GM12878 (cell line): ENCODE measurements around the gene TEF. TPM values are rescaled to one million over a fixed set of nuclear protein-coding genes. Genes with fewer than 3 reads are reported as not detected.

ENCODE experiments used
- ATAC-seq: fragments of 200-7000 bp; cut with Tn5 transposase; 3 replicates; pipeline ENCODE4 v1.9.1; 2020; ENCODE audit warnings: mild to moderate bottlenecking, moderate library complexity
- BruUV-seq: library from RNA; stranded (reverse); fragments of 400-500 nt; replicated peaks from 2 replicates; lab custom pipeline; 2021; lab: Mats Ljungman, UMichigan
- CTCF ChIA-PET: fragments of 300-600 bp; sonication (Branson Sonifier 250); formaldehyde crosslinking; extraction: SDS; loops from one replicate; lab custom pipeline; 2021; ENCODE audit warnings: inconsistent platforms; lab: Yijun Ruan, JAX
- POLR2A ChIA-PET: fragments of 350-600 bp; formaldehyde crosslinking; extraction: SDS; loops from one replicate; lab custom pipeline; 2021; ENCODE audit warnings: inconsistent platforms; lab: Charles Lee
- RAD21 ChIA-PET: fragments of 300-600 bp; sonication (Branson Sonifier 250); formaldehyde crosslinking; loops from one replicate; lab custom pipeline; 2023; ENCODE audit warnings: antibody characterized with exemption; ENCODE audit not compliant: unreplicated experiment; lab: Charles Lee
- SMC1A ChIA-PET: fragments of 300-600 bp; sonication (Branson Sonifier 250); formaldehyde crosslinking; loops from one replicate; lab custom pipeline; 2023; ENCODE audit not compliant: unreplicated experiment, uncharacterized antibody; lab: Charles Lee
- DNase-seq: peaks from one replicate; pipeline ENCODE4 v3.0.0-alpha.2; 2011; ENCODE audit warnings: low read depth, low spot score
- FAIRE-seq: peaks from 3 replicates; lab custom pipeline; 2011; peaks lifted over from hg19 to GRCh38; lab: Jason Lieb, UNC
- H2AFZ ChIP-seq: 2 replicates; pipeline ENCODE4 v1.6.0; 2011; ENCODE audit warnings: low read depth, low read length, control low read depth; ENCODE audit not compliant: control insufficient read depth
- H3K27ac ChIP-seq: 2 replicates; pipeline ENCODE4 v1.5.1; 2011; ENCODE audit warnings: control low read depth; ENCODE audit not compliant: control insufficient read depth, insufficient read depth
- H3K27me3 ChIP-seq, 2 experiments: replicated peaks in 1 of 2; 2 replicates each; pipeline versions ENCODE4 v1.6.0 to v1.6.1; 2011; ENCODE audit warnings: low read length in 1 of 2; ENCODE audit not compliant: control insufficient read depth in 2 of 2, insufficient read depth in 2 of 2
- H3K36me3 ChIP-seq, 2 experiments: 2 replicates each; pipeline ENCODE4 v1.5.1; 2011; ENCODE audit warnings: low read length in 1 of 2; ENCODE audit not compliant: control insufficient read depth in 2 of 2, insufficient read depth in 2 of 2
- H3K4me1 ChIP-seq: 2 replicates; pipeline ENCODE4 v1.6.1; 2011; ENCODE audit warnings: mild to moderate bottlenecking, low read length, moderate library complexity, mixed read lengths; ENCODE audit not compliant: control insufficient read depth, insufficient read depth
- H3K4me2 ChIP-seq: 2 replicates; pipeline ENCODE4 v1.6.0; 2011; ENCODE audit warnings: control low read depth; ENCODE audit not compliant: control insufficient read depth, insufficient read depth
- H3K4me3 ChIP-seq: fragments of 200-600 bp; sonication (generic); 2 replicates; pipeline ENCODE4 v1.5.1; 2016
- H3K79me2 ChIP-seq: 2 replicates; pipeline ENCODE4 v1.6.0; 2011; ENCODE audit warnings: low read length; ENCODE audit not compliant: control insufficient read depth, insufficient read depth
- H3K9ac ChIP-seq: 2 replicates; pipeline ENCODE4 v1.8.0; 2011; ENCODE audit warnings: low read length, control low read depth, mixed read lengths; ENCODE audit not compliant: control insufficient read depth, insufficient read depth
- H3K9me3 ChIP-seq: replicated peaks from 3 replicates; pipeline ENCODE4 v1.5.1; 2011; ENCODE audit warnings: mild to moderate bottlenecking, low read length; ENCODE audit not compliant: control insufficient read depth, insufficient read depth
- H4K20me1 ChIP-seq: 2 replicates; pipeline ENCODE4 v1.6.0; 2011; ENCODE audit not compliant: control insufficient read depth, insufficient read depth
- FOS ChIP-seq: IDR thresholded peaks from 3 replicates; pipeline ENCODE4 v1.6.1; 2011; ENCODE audit warnings: borderline replicate concordance; ENCODE audit not compliant: insufficient read length; ENCODE audit errors: extremely low read depth
- HDAC6 ChIP-seq: fragments of 200-600 bp; sonication (generic); IDR thresholded peaks from one replicate; pipeline ENCODE4 v1.8.0; 2017; ENCODE audit warnings: antibody characterized with exemption; ENCODE audit not compliant: unreplicated experiment
- IKZF1 ChIP-seq: fragments of 450-650 bp; conservative IDR thresholded peaks from 2 replicates; pipeline ENCODE4 v1.6.1; 2017; ENCODE audit warnings: antibody characterized with exemption, mild to moderate bottlenecking
- NFXL1 ChIP-seq: fragments of 450-650 bp; IDR thresholded peaks from 2 replicates; pipeline ENCODE4 v1.6.1; 2017; ENCODE audit warnings: antibody characterized with exemption, mild to moderate bottlenecking, borderline replicate concordance
- NFYB ChIP-seq: IDR thresholded peaks from 2 replicates; pipeline ENCODE4 v1.6.1; 2011; ENCODE audit warnings: low read depth, mild to moderate bottlenecking, low read length, improper control_type of control experiment, moderate library complexity; ENCODE audit not compliant: insufficient read depth
- POLR2AphosphoS5 ChIP-seq: IDR thresholded peaks from 2 replicates; pipeline ENCODE4 v1.6.1; 2011; ENCODE audit warnings: mild to moderate bottlenecking, low read length, inconsistent platforms
- YY1 ChIP-seq: IDR thresholded peaks from 2 replicates; pipeline ENCODE4 v1.6.1; 2011; ENCODE audit warnings: low read depth, mild to moderate bottlenecking, low read length
- ZNF622 ChIP-seq: fragments of 450-650 bp; IDR thresholded peaks from 2 replicates; pipeline ENCODE4 v1.6.1; 2017; ENCODE audit warnings: mild to moderate bottlenecking, inconsistent platforms
- WGBS: methylation state at CpG from one replicate; pipeline ENCODE4 v1.1.6; 2016; ENCODE audit warnings: low lambda C conversion rate; ENCODE audit not compliant: insufficient replicate concordance, insufficient coverage; ENCODE audit errors: missing lambda C conversion rate; 5-methylcytosine and 5-hydroxymethylcytosine counted together
- in situ Hi-C: fragments of 300-500 bp; cut with MboI; formaldehyde crosslinking; loops from 9 replicates; pipeline ENCODE4 v1.14.3; 2018; ENCODE audit warnings: mixed read lengths
- intact Hi-C: fragments of 100-400 bp; cut with micrococcal nuclease; formaldehyde crosslinking; loops from one replicate; pipeline ENCODE4 v1.14.2; 2022; ENCODE audit not compliant: unreplicated experiment
- polyA plus RNA-seq, 11 experiments: library from polyadenylated mRNA; depleted of rRNA in 4 of 11; unstranded in 6 of 11; stranded (reverse) in 5 of 11; fragments of >200 nt; fragmentation: Nextera tagmentation in 4 of 11; fragmentation: Illumina TruSeq in 1 of 11; extraction: Ambion mirVana in 4 of 11; extraction: Trizol in 1 of 11; gene quantifications; 1 replicate in 1 of 11; 2 replicates in 10 of 11; pipeline versions ENCODE4 v1.2.1 to v1.2.3, GENCODE V29; 2011 to 2016; ENCODE audit warnings: inconsistent platforms in 2 of 11, missing spikeins in 2 of 11, low read depth in 1 of 11
- total RNA-seq, 4 experiments: library from RNA; depleted of rRNA in 3 of 4; stranded (reverse); fragments of >200 nt in 3 of 4; fragmentation: Illumina TruSeq in 1 of 4; extraction: Trizol in 1 of 4; gene quantifications; 2 replicates each; pipeline versions ENCODE4 v1.2.1 to v1.2.3, GENCODE V29; 2013 to 2021
- TF ChIP-seq, protein P1 (sequence below): fragments of 450-650 bp; IDR thresholded peaks from 2 replicates; pipeline ENCODE4 v1.6.1; 2017; ENCODE audit warnings: mild to moderate bottlenecking
- TF ChIP-seq, protein P2 (sequence below): IDR thresholded peaks from 2 replicates; pipeline ENCODE4 v1.6.1; 2012; ENCODE audit warnings: low read depth, low read length, improper control_type of control experiment
- TF ChIP-seq, protein P3 (sequence below): IDR thresholded peaks from 2 replicates; pipeline ENCODE4 v1.6.1; 2012; ENCODE audit warnings: low read depth, low read length, improper control_type of control experiment

Gene TEF
- total and polyA plus RNA-seq, 10 of the 15 experiments (the other 5 are each of a cell fraction or from before 2014, with no cell fraction given), result 0.23 to 4.9 (median 3.2) TPM

DNA sequence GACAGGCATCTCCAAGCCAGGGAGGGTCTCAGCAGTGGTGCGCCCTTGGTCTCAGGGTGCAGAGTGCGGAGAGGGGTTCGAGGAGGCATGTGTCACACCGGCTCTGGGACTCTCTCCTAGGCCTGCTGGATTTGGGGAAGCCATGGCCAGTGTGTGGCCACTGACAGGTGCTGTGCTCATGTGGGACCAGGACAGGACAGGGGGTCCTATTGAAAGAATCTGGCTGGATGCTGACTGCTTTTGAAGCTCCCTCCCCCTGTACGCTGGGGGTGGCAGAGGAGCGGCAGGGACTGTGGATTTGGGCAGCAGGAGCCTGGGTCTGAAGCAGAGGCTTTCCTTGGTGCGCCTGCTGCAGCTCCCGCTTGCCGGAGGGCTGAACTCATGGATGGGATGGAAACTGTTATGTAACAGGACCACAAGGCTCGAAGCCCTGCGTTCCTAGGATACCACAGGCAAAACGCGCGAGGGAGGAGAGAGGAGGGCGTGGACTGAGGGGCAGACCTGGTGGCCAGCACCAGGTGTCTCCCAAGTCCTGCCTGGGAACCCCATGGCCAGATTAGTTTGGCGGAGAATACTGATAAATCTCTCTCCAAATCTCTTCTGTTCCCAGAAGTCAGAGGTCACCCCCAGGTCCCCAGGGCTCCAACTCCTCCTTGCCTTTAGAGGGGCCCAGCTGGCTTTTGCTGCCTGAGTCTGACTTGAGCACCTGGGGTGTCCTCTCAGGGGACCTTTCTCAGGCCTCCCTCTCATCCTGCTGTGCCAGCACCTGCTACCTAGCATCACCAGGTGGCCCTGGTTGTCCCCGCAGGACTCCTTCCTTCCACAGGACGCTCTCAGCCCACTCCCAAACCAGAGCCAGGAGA, 13.8 kb upstream of the TEF start (continued):
- TF ChIP-seq, protein P1, sequence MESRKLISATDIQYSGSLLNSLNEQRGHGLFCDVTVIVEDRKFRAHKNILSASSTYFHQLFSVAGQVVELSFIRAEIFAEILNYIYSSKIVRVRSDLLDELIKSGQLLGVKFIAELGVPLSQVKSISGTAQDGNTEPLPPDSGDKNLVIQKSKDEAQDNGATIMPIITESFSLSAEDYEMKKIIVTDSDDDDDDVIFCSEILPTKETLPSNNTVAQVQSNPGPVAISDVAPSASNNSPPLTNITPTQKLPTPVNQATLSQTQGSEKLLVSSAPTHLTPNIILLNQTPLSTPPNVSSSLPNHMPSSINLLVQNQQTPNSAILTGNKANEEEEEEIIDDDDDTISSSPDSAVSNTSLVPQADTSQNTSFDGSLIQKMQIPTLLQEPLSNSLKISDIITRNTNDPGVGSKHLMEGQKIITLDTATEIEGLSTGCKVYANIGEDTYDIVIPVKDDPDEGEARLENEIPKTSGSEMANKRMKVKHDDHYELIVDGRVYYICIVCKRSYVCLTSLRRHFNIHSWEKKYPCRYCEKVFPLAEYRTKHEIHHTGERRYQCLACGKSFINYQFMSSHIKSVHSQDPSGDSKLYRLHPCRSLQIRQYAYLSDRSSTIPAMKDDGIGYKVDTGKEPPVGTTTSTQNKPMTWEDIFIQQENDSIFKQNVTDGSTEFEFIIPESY, result no peak

DNA sequence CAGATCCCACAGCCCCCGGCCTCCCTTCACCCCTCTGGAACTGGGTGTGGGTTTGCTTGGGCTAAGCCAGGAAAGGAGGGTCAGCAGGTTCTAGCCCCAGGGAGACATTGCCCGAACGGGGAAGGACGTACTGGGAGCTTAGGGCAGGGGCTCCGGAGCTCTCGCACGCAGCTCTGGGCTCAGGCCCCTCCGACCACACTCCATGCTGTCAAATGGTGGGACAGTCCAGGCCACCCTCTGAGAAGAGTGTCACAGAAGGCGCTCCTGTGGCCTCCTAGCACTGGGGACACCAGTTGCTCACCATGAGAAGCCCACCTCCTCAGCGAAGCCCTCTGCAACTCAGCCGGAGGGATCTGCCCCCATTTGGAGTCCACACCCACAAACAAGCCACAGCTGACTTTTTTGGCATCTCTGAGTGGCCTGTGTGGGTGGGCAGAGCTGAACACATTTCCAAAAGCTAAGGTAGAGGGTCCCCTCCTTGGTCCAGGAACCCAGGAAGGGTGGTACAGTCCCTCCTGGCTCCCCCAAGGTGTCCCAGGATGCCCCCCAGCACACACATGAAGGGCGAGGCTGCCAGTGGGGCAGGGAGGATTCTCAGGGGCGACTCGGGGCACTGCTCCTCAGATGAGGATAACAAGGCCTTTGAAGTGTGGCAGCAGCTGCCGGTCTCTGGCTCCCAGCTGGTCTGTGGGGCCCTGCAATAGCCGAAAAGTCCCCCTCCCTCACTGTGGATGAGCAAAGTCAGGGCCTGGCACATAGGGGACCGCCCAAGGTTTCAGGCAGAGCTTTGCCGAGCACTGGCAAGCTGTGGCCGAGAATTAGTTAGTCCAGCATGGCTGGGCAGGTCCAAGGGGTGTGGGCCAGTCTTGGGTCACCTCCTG, 13.0 kb upstream of the TEF start:
- CTCF ChIA-PET, result no interaction called here
- TF ChIP-seq HDAC6 (no peak), POLR2AphosphoS5 (no peak), FOS (no peak), ZNF622 (no peak), NFXL1 (no peak), YY1 (no peak), NFYB (no peak), IKZF1 (no peak)
- TF ChIP-seq, protein P2, sequence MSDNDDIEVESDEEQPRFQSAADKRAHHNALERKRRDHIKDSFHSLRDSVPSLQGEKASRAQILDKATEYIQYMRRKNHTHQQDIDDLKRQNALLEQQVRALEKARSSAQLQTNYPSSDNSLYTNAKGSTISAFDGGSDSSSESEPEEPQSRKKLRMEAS, result no peak
- TF ChIP-seq, protein P3, sequence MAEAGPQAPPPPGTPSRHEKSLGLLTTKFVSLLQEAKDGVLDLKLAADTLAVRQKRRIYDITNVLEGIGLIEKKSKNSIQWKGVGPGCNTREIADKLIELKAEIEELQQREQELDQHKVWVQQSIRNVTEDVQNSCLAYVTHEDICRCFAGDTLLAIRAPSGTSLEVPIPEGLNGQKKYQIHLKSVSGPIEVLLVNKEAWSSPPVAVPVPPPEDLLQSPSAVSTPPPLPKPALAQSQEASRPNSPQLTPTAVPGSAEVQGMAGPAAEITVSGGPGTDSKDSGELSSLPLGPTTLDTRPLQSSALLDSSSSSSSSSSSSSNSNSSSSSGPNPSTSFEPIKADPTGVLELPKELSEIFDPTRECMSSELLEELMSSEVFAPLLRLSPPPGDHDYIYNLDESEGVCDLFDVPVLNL, result no peak
- BruUV-seq, result no TSS peak

More for the DNA sequence above, 13.0 kb upstream of the TEF start:
- ChIA-PET SMC1A (no interaction called here), POLR2A (no interaction called here), RAD21 (no interaction called here)
- Histone ChIP-seq H3K27ac (no peak overlapping the region), H3K27me3 (peaks cover 0 to 3% of the 10 kb centered on the region in 2 experiments; a peak in 1 of 4 replicates), H3K79me2 (no peaks in the 10 kb centered on the region), H3K4me3 (no peak overlapping the region), H4K20me1 (no peaks in the 10 kb centered on the region), H3K9me3 (no peaks in the 10 kb centered on the region), H2AFZ (no peak overlapping the region), H3K9ac (no peak overlapping the region), H3K4me1 (no peaks in the 10 kb centered on the region), H3K36me3 (no peaks in the 10 kb centered on the region), H3K4me2 (no peak overlapping the region)
- FAIRE-seq (no peak), ATAC-seq (peak; percentile 16; the same call in 1 of the 3 replicates), DNase-seq (no peak)
- WGBS, result 46% methylated on average over 19 of the region's 19 CpGs
- in situ Hi-C loops, result no loop called here
- intact Hi-C loops, result no loop called here
